Measurements from ENCODE around the gene FAM156A. TPM values are rescaled to one million over a fixed set of nuclear protein-coding genes. Genes with fewer than 3 reads are reported as not detected.
A peak's percentile ranks its signal among the peaks of the same experiment; 100 is the strongest.
"Not testable (repeated sequence)": the region's sequence is repeated elsewhere in the genome, so short reads cannot be mapped to it uniquely, and the experiment has no call there.

Gene FAM156A
- polyA plus RNA-seq, 1 experiment: 24.0 TPM

DNA sequence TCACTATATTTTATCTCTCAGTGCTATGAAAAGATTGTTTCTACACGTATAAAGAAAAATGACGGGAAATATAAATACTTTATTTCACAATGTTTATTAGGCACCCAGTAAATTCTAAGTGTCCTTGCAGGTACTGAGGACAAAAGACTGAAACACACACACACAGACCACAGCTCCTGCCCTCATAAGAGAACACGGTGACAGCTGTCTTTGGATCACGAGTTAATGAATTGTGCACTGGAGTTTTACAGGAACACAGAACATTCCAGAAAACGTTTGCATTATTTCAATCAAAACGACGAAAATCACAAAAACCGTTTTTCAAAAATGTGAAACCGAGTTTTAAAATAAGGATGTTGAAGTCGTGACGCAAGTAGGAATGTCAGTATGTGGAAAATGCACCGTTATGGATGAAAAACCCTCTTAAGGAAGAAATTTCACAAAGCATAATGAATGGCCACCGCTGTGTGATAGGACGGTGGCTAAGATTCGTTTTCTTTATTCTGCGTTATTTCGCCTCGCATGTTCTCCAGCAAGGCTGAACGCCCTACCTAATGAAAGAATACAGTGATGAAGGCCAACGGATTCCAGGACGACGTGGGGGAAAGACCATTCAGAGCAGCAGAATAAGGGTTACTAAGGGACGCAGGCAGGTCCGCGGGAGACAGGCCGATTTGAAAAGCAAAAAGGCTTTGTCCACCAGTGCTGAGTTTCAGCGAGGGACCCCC, 24.2 kb downstream of the FAM156A start:
- TF ChIP-seq, protein P1, sequence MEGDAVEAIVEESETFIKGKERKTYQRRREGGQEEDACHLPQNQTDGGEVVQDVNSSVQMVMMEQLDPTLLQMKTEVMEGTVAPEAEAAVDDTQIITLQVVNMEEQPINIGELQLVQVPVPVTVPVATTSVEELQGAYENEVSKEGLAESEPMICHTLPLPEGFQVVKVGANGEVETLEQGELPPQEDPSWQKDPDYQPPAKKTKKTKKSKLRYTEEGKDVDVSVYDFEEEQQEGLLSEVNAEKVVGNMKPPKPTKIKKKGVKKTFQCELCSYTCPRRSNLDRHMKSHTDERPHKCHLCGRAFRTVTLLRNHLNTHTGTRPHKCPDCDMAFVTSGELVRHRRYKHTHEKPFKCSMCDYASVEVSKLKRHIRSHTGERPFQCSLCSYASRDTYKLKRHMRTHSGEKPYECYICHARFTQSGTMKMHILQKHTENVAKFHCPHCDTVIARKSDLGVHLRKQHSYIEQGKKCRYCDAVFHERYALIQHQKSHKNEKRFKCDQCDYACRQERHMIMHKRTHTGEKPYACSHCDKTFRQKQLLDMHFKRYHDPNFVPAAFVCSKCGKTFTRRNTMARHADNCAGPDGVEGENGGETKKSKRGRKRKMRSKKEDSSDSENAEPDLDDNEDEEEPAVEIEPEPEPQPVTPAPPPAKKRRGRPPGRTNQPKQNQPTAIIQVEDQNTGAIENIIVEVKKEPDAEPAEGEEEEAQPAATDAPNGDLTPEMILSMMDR (IDR thresholded peaks at IDR 0.05; ENCODE audit: low read depth, low read length): no peak
- no peak for DNase-seq (ENCODE audit: low read depth, low spot score)
- POLR2A ChIA-PET: no interaction called here
- H3K27me3 ChIP-seq (ENCODE audit: control insufficient read depth, insufficient read depth, low read length): no peaks in the 10 kb centered on the region
- H3K9me3 ChIP-seq (ENCODE audit: control insufficient read depth, insufficient read depth, low read length): no peaks in the 10 kb centered on the region
- H3K27ac ChIP-seq (ENCODE audit: low read depth, low read length): peak overlapping the region; percentile 98
- CTCF ChIA-PET: no interaction called here
- peak overlapping the region; percentile 73 for H3K4me3 ChIP-seq (ENCODE audit: low read depth, low read length)

DNA sequence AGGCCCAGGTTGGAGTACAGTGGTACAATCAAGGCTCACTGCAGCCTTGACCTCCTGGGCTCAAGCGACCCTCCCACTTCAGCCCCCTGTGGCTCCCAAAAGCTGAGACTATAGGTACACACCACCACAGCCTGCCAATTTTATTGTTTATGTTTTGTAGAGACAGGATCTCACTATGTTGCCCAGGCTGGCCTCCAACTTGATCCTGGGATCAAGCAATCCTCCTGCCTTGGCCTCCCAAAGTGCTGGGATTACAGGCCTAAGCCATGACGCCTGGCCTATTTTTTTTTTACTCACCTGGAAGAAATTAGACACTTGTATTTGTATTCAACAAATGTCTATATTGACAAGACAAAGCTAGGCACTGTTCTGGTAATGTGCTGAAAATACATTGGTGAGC, 25.1 kb downstream of the FAM156A start:
- DNase-seq (ENCODE audit: low read depth, low spot score): no peak
- Histone ChIP-seq H3K9me3 (ENCODE audit: control insufficient read depth, insufficient read depth, low read length) (no peaks in the 10 kb centered on the region), H3K27ac (ENCODE audit: low read depth, low read length) (no peak overlapping the region), H3K27me3 (ENCODE audit: control insufficient read depth, insufficient read depth, low read length) (no peaks in the 10 kb centered on the region), H3K4me3 (ENCODE audit: low read depth, low read length) (no peak overlapping the region)
- CTCF ChIA-PET: no interaction called here
- POLR2A ChIA-PET: no interaction called here
- TF ChIP-seq, protein P1 (IDR thresholded peaks at IDR 0.05; ENCODE audit: low read depth, low read length): no peak

DNA sequence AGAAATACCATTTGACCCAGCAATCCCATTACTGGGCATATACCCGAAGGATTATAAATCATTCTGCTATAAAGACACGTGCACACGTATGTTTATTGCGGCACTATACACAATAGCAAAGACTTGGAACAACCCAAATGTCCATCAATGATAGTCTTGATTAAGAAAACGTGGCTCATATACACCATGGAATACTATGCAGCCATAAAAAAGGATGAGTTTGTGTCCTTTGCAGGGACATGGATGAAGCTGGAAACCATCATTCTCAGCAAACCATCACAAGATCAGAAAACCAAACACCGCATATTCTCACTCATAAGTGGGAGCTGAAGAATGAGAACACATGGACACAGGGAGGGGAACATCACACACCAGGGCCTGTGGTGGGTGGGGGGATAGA, 28.1 kb downstream of the FAM156A start:
- not testable (repeated sequence) for DNase-seq (ENCODE audit: low read depth, low spot score)

DNA sequence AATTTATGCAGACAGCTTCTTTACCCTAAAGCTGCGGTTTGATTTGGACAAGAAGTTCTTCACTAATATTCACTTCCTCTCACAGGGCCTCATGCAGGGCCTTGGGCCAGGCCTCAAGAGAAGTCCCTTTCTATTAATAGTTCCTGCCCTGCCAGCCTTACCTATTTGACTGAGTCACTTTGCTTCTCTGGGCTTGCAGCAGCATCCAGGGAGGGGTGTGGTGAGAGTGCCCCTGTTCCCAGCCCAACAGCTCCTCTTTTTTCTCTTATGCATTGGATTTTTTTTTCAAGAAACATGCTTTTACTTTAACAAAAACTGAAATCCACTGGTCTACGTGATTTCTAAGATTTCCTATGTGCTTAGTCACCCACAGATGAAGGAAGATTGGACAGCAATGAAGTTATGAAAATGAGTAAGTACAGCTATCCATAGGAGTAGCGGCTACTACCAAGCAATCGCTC, 34.5 kb downstream of the FAM156A start:
- DNase-seq (ENCODE audit: low read depth, low spot score): no peak
- Histone ChIP-seq H3K27ac (ENCODE audit: low read depth, low read length) (peak overlapping the region; percentile 61), H3K4me3 (ENCODE audit: low read depth, low read length) (no peak overlapping the region), H3K9me3 (ENCODE audit: control insufficient read depth, insufficient read depth, low read length) (no peaks in the 10 kb centered on the region; the same call in 1 of the 2 replicates), H3K27me3 (ENCODE audit: control insufficient read depth, insufficient read depth, low read length) (no peaks in the 10 kb centered on the region)
- POLR2A ChIA-PET: interaction anchor here (1.1 to 1.3 kb wide), 2 partner anchors 11 to 158 kb away, joined by 4 read pairs; partner anchors contain the start of gene TSPYL2
- CTCF ChIA-PET: interaction anchor here (0.8 to 1.4 kb wide), 2 partner anchors 66 to 349 kb away, joined by 3 read pairs; no protein-coding TSS in a partner anchor
- TF ChIP-seq, protein P1 (IDR thresholded peaks at IDR 0.05; ENCODE audit: low read depth, low read length): no peak

More for the DNA sequence above, 28.1 kb downstream of the FAM156A start:
- H3K27me3 ChIP-seq (ENCODE audit: control insufficient read depth, insufficient read depth, low read length); POLR2A ChIA-PET; H3K4me3 ChIP-seq (ENCODE audit: low read depth, low read length); H3K27ac ChIP-seq (ENCODE audit: low read depth, low read length); H3K9me3 ChIP-seq (ENCODE audit: control insufficient read depth, insufficient read depth, low read length); CTCF ChIA-PET: not testable (repeated sequence)

DNA sequence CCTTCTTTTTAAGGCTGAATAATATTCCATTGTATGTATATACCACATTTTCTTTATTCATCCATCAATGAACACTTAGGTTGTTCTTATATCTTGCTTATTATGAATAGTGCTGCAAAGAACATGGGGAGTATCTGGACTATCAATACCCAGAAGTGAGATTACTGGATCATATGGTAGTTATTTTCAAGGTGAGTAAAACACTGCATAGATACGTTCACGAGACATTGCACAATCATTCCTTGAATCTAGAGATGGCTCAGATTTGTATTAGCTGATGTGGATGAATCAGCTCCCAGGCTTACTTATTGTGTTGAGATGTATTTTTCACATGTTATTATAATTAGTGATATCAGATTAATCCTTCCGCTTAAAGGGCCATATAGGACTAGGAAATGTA, 43.6 kb downstream of the FAM156A start:
- CTCF ChIA-PET; H3K27ac ChIP-seq (ENCODE audit: low read depth, low read length); POLR2A ChIA-PET: not testable (repeated sequence)

DNA sequence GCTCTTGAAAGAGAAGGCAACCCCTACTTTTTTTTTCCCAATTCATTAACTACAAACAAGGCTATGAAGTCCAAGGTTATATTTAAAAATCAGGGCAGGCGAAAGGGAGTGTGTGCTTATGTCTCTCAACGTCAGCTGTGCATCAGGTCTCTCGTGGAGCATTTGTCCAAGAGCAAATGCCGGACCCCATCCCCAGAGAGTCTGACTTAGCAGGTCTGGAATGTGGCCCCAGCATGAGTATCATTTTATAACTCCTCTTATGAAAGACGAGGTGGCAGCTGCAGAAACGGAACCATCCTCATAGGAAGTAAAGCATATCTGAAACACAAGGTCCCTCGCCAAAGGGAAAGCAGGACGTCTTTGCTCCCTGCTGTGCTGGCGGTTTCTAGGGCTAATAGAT, 44.6 kb downstream of the FAM156A start:
- H3K9me3 ChIP-seq (ENCODE audit: control insufficient read depth, insufficient read depth, low read length); H3K27me3 ChIP-seq (ENCODE audit: control insufficient read depth, insufficient read depth, low read length); CTCF ChIA-PET; H3K4me3 ChIP-seq (ENCODE audit: low read depth, low read length); POLR2A ChIA-PET; H3K27ac ChIP-seq (ENCODE audit: low read depth, low read length); DNase-seq (ENCODE audit: low read depth, low spot score): not testable (repeated sequence)

More for the DNA sequence above, 43.6 kb downstream of the FAM156A start:
- not testable (repeated sequence) for H3K9me3 ChIP-seq (ENCODE audit: control insufficient read depth, insufficient read depth, low read length); H3K27me3 ChIP-seq (ENCODE audit: control insufficient read depth, insufficient read depth, low read length); DNase-seq (ENCODE audit: low read depth, low spot score); H3K4me3 ChIP-seq (ENCODE audit: low read depth, low read length)

DNA sequence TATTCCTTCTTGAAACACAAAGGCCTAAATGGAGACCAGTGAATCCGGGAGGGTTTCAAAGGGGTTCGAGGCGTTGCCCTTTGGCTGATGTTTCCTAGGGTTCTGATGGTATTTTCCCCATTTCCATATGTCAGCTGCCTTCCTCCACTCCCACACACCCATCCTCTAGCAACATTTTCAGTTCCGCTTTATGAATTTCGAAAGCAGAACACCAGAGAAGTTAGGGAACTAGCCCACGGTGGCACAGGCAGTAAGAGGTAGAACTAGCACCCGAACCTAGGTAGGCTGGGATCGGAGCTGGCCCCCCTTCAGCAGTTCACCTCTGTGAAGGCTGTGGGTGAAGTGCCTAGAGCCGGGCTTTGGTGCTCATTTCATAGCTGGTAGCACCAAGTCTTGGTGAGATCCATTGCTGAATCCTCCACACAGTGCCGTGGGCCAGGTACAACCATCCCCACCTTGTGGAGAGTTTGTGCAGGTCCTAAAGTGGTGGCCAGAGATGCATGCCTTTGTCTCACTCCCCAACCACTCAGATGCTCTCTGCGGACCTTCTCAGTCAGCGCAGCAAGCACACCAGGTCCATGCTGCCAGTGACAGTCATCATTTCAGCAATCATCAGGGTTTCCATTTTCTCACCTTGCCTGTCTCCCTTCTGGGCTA, 48.9 kb downstream of the FAM156A start:
- H3K27ac ChIP-seq (ENCODE audit: low read depth, low read length); H3K9me3 ChIP-seq (ENCODE audit: control insufficient read depth, insufficient read depth, low read length); CTCF ChIA-PET; H3K4me3 ChIP-seq (ENCODE audit: low read depth, low read length); H3K27me3 ChIP-seq (ENCODE audit: control insufficient read depth, insufficient read depth, low read length); POLR2A ChIA-PET; DNase-seq (ENCODE audit: low read depth, low spot score): not testable (repeated sequence)

DNA sequence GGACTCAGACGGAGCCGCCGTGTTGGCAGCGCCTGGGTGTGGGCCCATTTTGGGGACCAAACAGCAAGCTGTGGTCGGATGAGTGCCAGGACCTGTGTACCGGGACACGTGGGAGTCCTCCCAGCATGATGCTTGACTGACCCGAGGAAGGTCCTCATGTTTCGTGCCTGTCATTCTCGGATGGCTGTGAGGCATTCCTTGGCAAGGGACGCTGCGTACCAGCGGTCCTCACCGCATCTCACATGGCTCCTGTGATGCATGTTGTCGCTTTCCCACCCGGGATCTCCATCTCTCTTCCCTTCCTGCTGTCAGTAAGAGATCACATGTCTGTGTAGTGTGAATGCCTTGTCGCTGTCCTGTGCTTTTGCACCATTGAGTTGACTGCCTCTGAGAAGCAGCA, 50.4 kb downstream of the FAM156A start:
- H3K27ac ChIP-seq (ENCODE audit: low read depth, low read length); H3K27me3 ChIP-seq (ENCODE audit: control insufficient read depth, insufficient read depth, low read length); POLR2A ChIA-PET; H3K9me3 ChIP-seq (ENCODE audit: control insufficient read depth, insufficient read depth, low read length); DNase-seq (ENCODE audit: low read depth, low spot score); CTCF ChIA-PET; H3K4me3 ChIP-seq (ENCODE audit: low read depth, low read length): not testable (repeated sequence)

DNA sequence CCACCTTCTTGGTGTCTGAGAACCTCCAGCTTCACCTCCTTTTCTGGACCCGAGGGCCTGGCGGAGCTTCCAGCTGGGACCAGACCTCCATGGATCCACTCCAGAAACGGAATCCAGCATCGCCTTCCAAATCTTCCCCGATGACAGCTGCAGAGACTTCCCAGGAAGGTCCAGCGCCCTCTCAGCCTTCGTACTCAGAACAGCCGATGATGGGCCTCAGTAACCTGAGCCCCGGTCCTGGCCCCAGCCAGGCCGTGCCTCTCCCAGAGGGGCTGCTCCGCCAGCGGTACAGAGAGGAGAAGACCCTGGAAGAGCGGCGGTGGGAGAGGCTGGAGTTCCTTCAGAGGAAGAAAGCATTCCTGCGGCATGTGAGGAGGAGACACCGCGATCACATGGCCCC, 51.2 kb downstream of the FAM156A start:
- H3K27ac ChIP-seq (ENCODE audit: low read depth, low read length); H3K4me3 ChIP-seq (ENCODE audit: low read depth, low read length); H3K9me3 ChIP-seq (ENCODE audit: control insufficient read depth, insufficient read depth, low read length); H3K27me3 ChIP-seq (ENCODE audit: control insufficient read depth, insufficient read depth, low read length); POLR2A ChIA-PET; DNase-seq (ENCODE audit: low read depth, low spot score); CTCF ChIA-PET: not testable (repeated sequence)
